Measurements from ENCODE around the gene NPS.

Gene NPS

GRCh38 chr10:127580822-127581221 is 31.7 kb downstream of the NPS start:
- no peak overlapping the region for H2AFZ ChIP-seq (ENCODE audit: low read depth, low read length, severe bottlenecking)

GRCh38 chr10:127585519-127586023 is 36.5 kb downstream of the NPS start:
- no peaks in the 10 kb centered on the region for H3K9me3 ChIP-seq (ENCODE audit: insufficient read depth, low read length)
- H2AFZ ChIP-seq (ENCODE audit: low read depth, low read length, severe bottlenecking) = no peak overlapping the region
- H3K36me3 ChIP-seq (ENCODE audit: low read length) = no peaks in the 10 kb centered on the region
- TF ChIP-seq EZH2phosphoT487 (conservative IDR thresholded peaks at IDR 0.05; ENCODE audit: low read length) (no peak), CTCF (IDR thresholded peaks at IDR 0.05; ENCODE audit: insufficient read depth, low read length, poor library complexity, severe bottlenecking) (no peak)
- no peak overlapping the region for H3K9ac ChIP-seq (ENCODE audit: low read length)
- H3K27ac ChIP-seq (ENCODE audit: low read depth, low read length) = no peak overlapping the region
- H3F3A ChIP-seq (ENCODE audit: insufficient read depth) = no peaks in the 10 kb centered on the region
- H4K20me1 ChIP-seq (ENCODE audit: low read depth, low read length) = no peaks in the 10 kb centered on the region
- no peaks in the 10 kb centered on the region for H3K79me2 ChIP-seq (ENCODE audit: insufficient read depth, low read length)
- no peaks in the 10 kb centered on the region for H3K9me2 ChIP-seq (replicated peaks; ENCODE audit: insufficient read depth, low read length)
- H3K4me3 ChIP-seq (ENCODE audit: insufficient read depth, low read length, poor library complexity, severe bottlenecking) = no peak overlapping the region
- no peaks in the 10 kb centered on the region for H3K27me3 ChIP-seq (ENCODE audit: low read length)
- no peak overlapping the region for H3K4me2 ChIP-seq (ENCODE audit: low read depth, low read length, poor library complexity, severe bottlenecking)

More at GRCh38 chr10:127580822-127581221, 31.7 kb downstream of the NPS start:
- Histone ChIP-seq H3K27ac (ENCODE audit: low read depth, low read length) (no peak overlapping the region), H3K9ac (ENCODE audit: low read length) (no peak overlapping the region), H3K27me3 (ENCODE audit: low read length) (no peaks in the 10 kb centered on the region), H3K4me3 (ENCODE audit: insufficient read depth, low read length, poor library complexity, severe bottlenecking) (no peak overlapping the region), H3K79me2 (ENCODE audit: insufficient read depth, low read length) (no peaks in the 10 kb centered on the region), H4K20me1 (ENCODE audit: low read depth, low read length) (no peaks in the 10 kb centered on the region), H3K9me3 (ENCODE audit: insufficient read depth, low read length) (no peaks in the 10 kb centered on the region), H3K9me2 (replicated peaks; ENCODE audit: insufficient read depth, low read length) (no peaks in the 10 kb centered on the region), H3K36me3 (ENCODE audit: low read length) (no peaks in the 10 kb centered on the region), H3F3A (ENCODE audit: insufficient read depth) (no peaks in the 10 kb centered on the region), H3K4me2 (ENCODE audit: low read depth, low read length, poor library complexity, severe bottlenecking) (no peak overlapping the region)
- no peak for TF ChIP-seq CTCF (IDR thresholded peaks at IDR 0.05; ENCODE audit: insufficient read depth, low read length, poor library complexity, severe bottlenecking)
- TF ChIP-seq EZH2phosphoT487 (conservative IDR thresholded peaks at IDR 0.05; ENCODE audit: low read length) = no peak

- Histone ChIP-seq H3K27ac (ENCODE audit: low read depth, low read length) (no peak overlapping the region), H3K36me3 (ENCODE audit: low read length) (no peaks in the 10 kb centered on the region), H3K4me3 (ENCODE audit: insufficient read depth, low read length, poor library complexity, severe bottlenecking) (no peak overlapping the region), H2AFZ (ENCODE audit: low read depth, low read length, severe bottlenecking) (no peak overlapping the region), H3K9ac (ENCODE audit: low read length) (no peak overlapping the region), H3K9me3 (ENCODE audit: insufficient read depth, low read length) (no peaks in the 10 kb centered on the region), H3K9me2 (replicated peaks; ENCODE audit: insufficient read depth, low read length) (no peaks in the 10 kb centered on the region), H3K4me2 (ENCODE audit: low read depth, low read length, poor library complexity, severe bottlenecking) (no peak overlapping the region), H3F3A (ENCODE audit: insufficient read depth) (no peaks in the 10 kb centered on the region), H3K79me2 (ENCODE audit: insufficient read depth, low read length) (no peaks in the 10 kb centered on the region), H3K27me3 (ENCODE audit: low read length) (no peaks in the 10 kb centered on the region), H4K20me1 (ENCODE audit: low read depth, low read length) (no peaks in the 10 kb centered on the region)
- TF ChIP-seq CTCF (IDR thresholded peaks at IDR 0.05; ENCODE audit: insufficient read depth, low read length, poor library complexity, severe bottlenecking) = no peak
- no peak for TF ChIP-seq EZH2phosphoT487 (conservative IDR thresholded peaks at IDR 0.05; ENCODE audit: low read length)
These were observed 38.7 kb downstream of the NPS start for GRCh38 chr10:127587668-127588365.
